Keratinocyte (primary cell): ENCODE results near the gene ASS1.

Experiments used
- CTCF ChIP-seq, 3 experiments: IDR thresholded peaks in 1 of 3; conservative IDR thresholded peaks in 1 of 3; optimal IDR thresholded peaks in 1 of 3; 2 replicates in 2 of 3; 3 replicates in 1 of 3; pipeline versions ENCODE3 to v1.5.1; 2011; ENCODE audit warnings: low read length in 3 of 3, mild to moderate bottlenecking in 3 of 3, moderate library complexity in 2 of 3, control low read depth in 1 of 3, inconsistent platforms in 1 of 3; ENCODE audit not compliant: insufficient read depth in 2 of 3; ENCODE audit errors: extremely low read depth in 1 of 3
- EZH2 ChIP-seq: IDR thresholded peaks from one replicate; pipeline ENCODE4 v1.6.1; 2012; ENCODE audit warnings: inconsistent platforms, mild to moderate bottlenecking, low read length, moderate library complexity

- TF ChIP-seq CTCF (optimal IDR thresholded peaks at IDR 0.05 in 1 of 3, IDR thresholded peaks at IDR 0.05 in 1 of 3, conservative IDR thresholded peaks at IDR 0.05 in 1 of 3; ENCODE audit: extremely low read depth in 1 of 3, insufficient read depth in 2 of 3, low read length in 3 of 3) (no peak), EZH2 (no peak)
Observed at GRCh38 chr9:130442746-130443455, 1.9 kb upstream of the ASS1 start.
